H1 (cell line): ENCODE results near the gene NR2E1. TPM values are rescaled to one million over a fixed set of nuclear protein-coding genes. Genes with fewer than 3 reads are reported as not detected.

Source experiments
- CTCF ChIA-PET: fragments of 300-600 bp; sonication (Branson Sonifier 250); formaldehyde crosslinking; loops from one replicate; lab custom pipeline; 2021; ENCODE audit not compliant: partially characterized antibody; lab: Charles Lee
- POLR2A ChIA-PET: fragments of 300-600 bp; sonication (Branson Sonifier 250); formaldehyde crosslinking; loops from one replicate; lab custom pipeline; 2021; ENCODE audit warnings: inconsistent platforms; ENCODE audit not compliant: partially characterized antibody; lab: Charles Lee
- DNase-seq, 2 experiments: peaks; one replicate each; pipeline versions ENCODE4 v3.0.0 to v3.0.0-alpha.2; 2010 to 2022; ENCODE audit warnings: low spot score in 2 of 2, low read depth in 1 of 2, mixed read lengths in 1 of 2
- FAIRE-seq: peaks from 2 replicates; lab custom pipeline; 2011; peaks lifted over from hg19 to GRCh38; lab: Jason Lieb, UNC
- H2AFZ ChIP-seq: 2 replicates; pipeline ENCODE4 v1.8.1; 2012; ENCODE audit warnings: low read length, inconsistent platforms
- H2AK5ac ChIP-seq: 2 replicates; pipeline ENCODE4 v1.6.1; 2013; ENCODE audit warnings: low read depth, low read length
- H2BK120ac ChIP-seq: replicated peaks from 2 replicates; pipeline ENCODE3; 2013; ENCODE audit warnings: low read depth, low read length, inconsistent platforms
- H2BK12ac ChIP-seq: 2 replicates; pipeline ENCODE4 v1.6.1; 2013; ENCODE audit warnings: low read depth, low read length
- H2BK15ac ChIP-seq: 2 replicates; pipeline ENCODE4 v1.6.1; 2013; ENCODE audit warnings: low read length
- H2BK20ac ChIP-seq: 2 replicates; pipeline ENCODE4 v1.6.1; 2013; ENCODE audit warnings: low read length
- H2BK5ac ChIP-seq: 2 replicates; pipeline ENCODE4 v1.6.1; 2013; ENCODE audit warnings: low read depth, low read length
- H3K14ac ChIP-seq: 2 replicates; pipeline ENCODE4 v1.6.1; 2013; ENCODE audit warnings: inconsistent platforms; ENCODE audit not compliant: insufficient read length
- H3K18ac ChIP-seq: 2 replicates; pipeline ENCODE4 v1.6.1; 2013; ENCODE audit warnings: low read length; ENCODE audit errors: extremely low read depth
- H3K23ac ChIP-seq: 2 replicates; pipeline ENCODE4 v1.6.1; 2013; ENCODE audit warnings: inconsistent platforms; ENCODE audit not compliant: insufficient read length
- H3K23me2 ChIP-seq: 2 replicates; pipeline ENCODE4 v1.6.1; 2013; ENCODE audit warnings: low read depth, low read length
- H3K27ac ChIP-seq: 2 replicates; pipeline ENCODE4 v1.6.1; 2011; ENCODE audit warnings: low read depth, low read length, inconsistent platforms
- H3K27me3 ChIP-seq, 4 experiments: replicated peaks in 1 of 4; 1 replicate in 1 of 4; 2 replicates in 3 of 4; pipeline versions ENCODE4 v1.6.1 to v1.8.1; 2011 to 2013; ENCODE audit warnings: low read length in 3 of 4, mild to moderate bottlenecking in 3 of 4, inconsistent platforms in 2 of 4, mixed read lengths in 2 of 4, moderate library complexity in 1 of 4; ENCODE audit not compliant: control insufficient read depth in 3 of 4, insufficient read depth in 3 of 4; ENCODE audit errors: extremely low read depth in 1 of 4
- H3K36me3 ChIP-seq, 4 experiments: 2 replicates each; pipeline versions ENCODE4 v1.6.1 to v1.8.1; 2011 to 2013; ENCODE audit warnings: mild to moderate bottlenecking in 4 of 4, low read length in 3 of 4, moderate library complexity in 2 of 4, control low read depth in 1 of 4, inconsistent platforms in 1 of 4; ENCODE audit not compliant: insufficient read depth in 4 of 4, control insufficient read depth in 2 of 4
- H3K4ac ChIP-seq: replicated peaks from 2 replicates; pipeline ENCODE3; 2013; ENCODE audit warnings: low read length, low read depth, mixed read lengths, inconsistent platforms; ENCODE audit not compliant: insufficient read length
- H3K4me1 ChIP-seq, 4 experiments: replicated peaks in 1 of 4; 1 replicate in 1 of 4; 2 replicates in 3 of 4; pipeline versions ENCODE4 v1.6.1 to v1.8.1; 2011 to 2013; ENCODE audit warnings: low read length in 3 of 4, inconsistent platforms in 2 of 4, mixed read lengths in 1 of 4; ENCODE audit not compliant: insufficient read depth in 4 of 4, control insufficient read depth in 3 of 4
- H3K4me2 ChIP-seq, 2 experiments: 2 replicates each; pipeline versions ENCODE4 v1.6.1 to v1.8.1; 2011 to 2013; ENCODE audit warnings: low read depth in 2 of 2, low read length in 2 of 2, control low read depth in 1 of 2, inconsistent platforms in 1 of 2, mild to moderate bottlenecking in 1 of 2; ENCODE audit not compliant: insufficient read depth in 1 of 2
- H3K4me3 ChIP-seq, 4 experiments: fragments of 200-600, 300-600 bp in 1 of 4; sonication (generic), shearing (Covaris generic), sonication (Bioruptor Twin) in 1 of 4; 2 replicates each; pipeline versions ENCODE4 v1.5.1 to v1.8.1; 2011 to 2016; ENCODE audit warnings: low read length in 4 of 4, low read depth in 3 of 4, control low read depth in 2 of 4, inconsistent platforms in 2 of 4, mild to moderate bottlenecking in 2 of 4, mixed read lengths in 1 of 4, moderate library complexity in 1 of 4; ENCODE audit not compliant: insufficient read depth in 2 of 4; ENCODE audit errors: extremely low read depth in 1 of 4
- H3K56ac ChIP-seq: replicated peaks from 2 replicates; pipeline ENCODE3; 2013; ENCODE audit warnings: low read depth, mild to moderate bottlenecking, mixed read lengths, low read length, inconsistent platforms; ENCODE audit not compliant: insufficient read length
- H3K79me1 ChIP-seq: 2 replicates; pipeline ENCODE4 v1.6.1; 2013; ENCODE audit warnings: low read depth, low read length, control low read depth
- H3K79me2 ChIP-seq, 2 experiments: 2 replicates each; pipeline versions ENCODE4 v1.6.1 to v1.8.1; 2012 to 2013; ENCODE audit warnings: low read length in 2 of 2, mild to moderate bottlenecking in 2 of 2, inconsistent platforms in 1 of 2; ENCODE audit not compliant: insufficient read depth in 2 of 2, control insufficient read depth in 1 of 2
- H3K9ac ChIP-seq, 4 experiments: replicated peaks in 1 of 4; 1 replicate in 1 of 4; 2 replicates in 3 of 4; pipeline versions ENCODE4 v1.6.1 to v1.8.1; 2011 to 2013; ENCODE audit warnings: low read depth in 3 of 4, low read length in 3 of 4, control low read depth in 2 of 4, mild to moderate bottlenecking in 2 of 4, moderate library complexity in 2 of 4, inconsistent platforms in 1 of 4; ENCODE audit errors: extremely low read depth in 1 of 4
- H3K9me3 ChIP-seq, 2 experiments: 2 replicates each; pipeline versions ENCODE4 v1.6.1 to v1.8.1; 2012 to 2013; ENCODE audit warnings: mild to moderate bottlenecking in 2 of 2, moderate library complexity in 2 of 2, control low read depth in 1 of 2, inconsistent platforms in 1 of 2, low read depth in 1 of 2, low read length in 1 of 2, mixed read lengths in 1 of 2; ENCODE audit not compliant: insufficient read depth in 2 of 2
- H4K20me1 ChIP-seq, 2 experiments: replicated peaks in 1 of 2; 2 replicates each; pipeline versions ENCODE3 to v1.8.1; 2011 to 2013; ENCODE audit warnings: inconsistent platforms in 2 of 2, low read length in 2 of 2, mild to moderate bottlenecking in 1 of 2; ENCODE audit not compliant: insufficient read depth in 2 of 2, control insufficient read depth in 1 of 2
- H4K5ac ChIP-seq: 2 replicates; pipeline ENCODE4 v1.6.1; 2013; ENCODE audit warnings: low read length, low read depth, mixed read lengths, inconsistent platforms; ENCODE audit not compliant: insufficient read length
- H4K8ac ChIP-seq: 2 replicates; pipeline ENCODE4 v1.8.0; 2013; ENCODE audit warnings: mild to moderate bottlenecking, moderate library complexity, low read length, inconsistent platforms; ENCODE audit not compliant: insufficient read depth; ENCODE audit errors: extremely low read depth
- H4K91ac ChIP-seq: replicated peaks from 2 replicates; pipeline ENCODE3; 2013; ENCODE audit warnings: low read length, mixed read lengths, inconsistent platforms; ENCODE audit not compliant: insufficient read length
- BACH1 ChIP-seq: IDR thresholded peaks from 2 replicates; pipeline ENCODE4 v1.6.1; 2012; ENCODE audit warnings: low read length, improper control_type of control experiment
- BRCA1 ChIP-seq: IDR thresholded peaks from 2 replicates; pipeline ENCODE4 v1.6.1; 2012; ENCODE audit warnings: low read depth, low read length, improper control_type of control experiment
- EGR1 ChIP-seq: IDR thresholded peaks from 2 replicates; pipeline ENCODE4 v1.6.1; 2011; ENCODE audit warnings: low read depth, low read length, borderline replicate concordance
- EZH2 ChIP-seq: fragments of 200-600 bp; sonication (generic); IDR thresholded peaks from 2 replicates; pipeline ENCODE4 v1.7.1; 2012; ENCODE audit warnings: low read depth, mild to moderate bottlenecking, moderate library complexity, low read length, inconsistent platforms; ENCODE audit not compliant: severe bottlenecking
- JUN ChIP-seq: IDR thresholded peaks from 2 replicates; pipeline ENCODE4 v1.6.1; 2011; ENCODE audit warnings: low read depth, mild to moderate bottlenecking, improper control_type of control experiment, low read length
- KDM1A ChIP-seq: fragments of 200-600, 300-600 bp; sonication (generic); IDR thresholded peaks from 2 replicates; pipeline ENCODE4 v1.7.1; 2016; ENCODE audit warnings: mild to moderate bottlenecking, low read length, borderline replicate concordance
- KDM5A ChIP-seq: fragments of 200-600 bp; IDR thresholded peaks from 2 replicates; pipeline ENCODE4 v1.7.1; 2012; ENCODE audit warnings: mild to moderate bottlenecking, low read length, inconsistent platforms, mixed read lengths
- RNF2 ChIP-seq: fragments of 200-900, 300-1000 bp; sonication (generic); IDR thresholded peaks from 2 replicates; pipeline ENCODE4 v1.7.1; 2016; ENCODE audit warnings: borderline replicate concordance, low read depth, mild to moderate bottlenecking, antibody characterized with exemption, low read length; ENCODE audit not compliant: poor library complexity, severe bottlenecking; ENCODE audit errors: missing control alignments
- RXRA ChIP-seq: IDR thresholded peaks from 2 replicates; pipeline ENCODE4 v1.6.1; 2011; ENCODE audit warnings: low read depth, mild to moderate bottlenecking, low read length, moderate library complexity; ENCODE audit not compliant: insufficient read depth
- SIRT6 ChIP-seq: IDR thresholded peaks from one replicate; pipeline ENCODE4 v1.7.1; 2012; ENCODE audit warnings: low read length, inconsistent platforms
- SRF ChIP-seq: IDR thresholded peaks from 2 replicates; pipeline ENCODE4 v1.6.1; 2011; ENCODE audit warnings: mild to moderate bottlenecking, low read depth, low read length, moderate library complexity
- WGBS, 2 experiments: shearing (Covaris generic) in 1 of 2; methylation state at CpG; one replicate each; pipeline versions ENCODE4 v1.1.6 to v1.1.7; 2013 to 2015; ENCODE audit warnings: low lambda C conversion rate in 2 of 2, mixed read lengths in 2 of 2, inconsistent platforms in 1 of 2, low coverage in 1 of 2, missing lambda C conversion rate in 1 of 2; ENCODE audit not compliant: insufficient replicate concordance in 2 of 2, insufficient coverage in 1 of 2, insufficient read length in 1 of 2; ENCODE audit errors: extremely low coverage in 1 of 2, missing lambda C conversion rate in 1 of 2; 5-methylcytosine and 5-hydroxymethylcytosine counted together
- polyA plus RNA-seq, 7 experiments: library from polyadenylated mRNA; depleted of rRNA in 3 of 7; stranded (reverse) in 5 of 7; unstranded in 2 of 7; fragments of >200 nt in 5 of 7; fragments of 200-250 nt in 2 of 7; gene quantifications; 1 replicate in 5 of 7; 2 replicates in 1 of 7; 4 replicates in 1 of 7; pipeline versions ENCODE4 v1.2.1 to v1.2.3, GENCODE V29; 2011 to 2013; ENCODE audit warnings: missing spikeins in 2 of 7, mixed read lengths in 2 of 7
- total RNA-seq: library from RNA; stranded (reverse); fragmentation: NEBNext Ultra II Directional; extraction: Animal tissue kit (Norgen Biotek cat#: 25700); gene quantifications from 2 replicates; pipeline ENCODE4 v1.2.1, GENCODE V29; 2021
- TF ChIP-seq, protein P1 (sequence below), 3 experiments: IDR thresholded peaks; 1 replicate in 2 of 3; 2 replicates in 1 of 3; pipeline versions ENCODE4 v1.5.1 to v1.6.1; 2011; ENCODE audit warnings: low read length in 3 of 3, mild to moderate bottlenecking in 3 of 3, inconsistent platforms in 2 of 3, low read depth in 1 of 3, moderate library complexity in 1 of 3; ENCODE audit not compliant: insufficient read depth in 1 of 3; ENCODE audit errors: control extremely low read depth in 1 of 3

The NR2E1 gene
- total and polyA plus RNA-seq, 2 of the 8 experiments (the other 6 are each of a cell fraction or from before 2014, with no cell fraction given) = not detected

DNA sequence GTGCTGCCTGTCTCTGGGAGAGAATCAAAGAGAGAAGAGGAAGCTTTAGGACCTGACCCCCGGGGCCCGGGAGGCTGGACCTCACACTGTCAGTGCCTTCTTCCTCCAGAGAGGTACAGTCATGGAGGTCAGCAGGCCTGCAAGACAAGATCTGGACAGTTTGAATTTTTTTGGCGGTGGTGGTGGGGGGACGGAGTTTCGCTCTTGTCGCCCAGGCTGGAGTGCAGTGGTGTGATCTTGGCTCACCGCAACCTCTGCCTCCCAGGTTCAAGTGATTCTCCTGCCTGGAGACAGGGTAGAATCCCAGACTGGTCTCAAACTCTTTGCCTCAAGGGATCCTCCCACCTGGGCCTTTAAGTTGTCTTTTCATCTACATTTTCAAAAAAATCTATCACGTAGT, 34.4 kb downstream of the NR2E1 start:
- peaks cover 0 to 3% (median 0%) of the 10 kb centered on the region in 4 experiments; a peak in 1 of 7 replicates for H3K4me1 ChIP-seq
- no peak for TF ChIP-seq RXRA
- no peak for TF ChIP-seq RNF2
- no peak for TF ChIP-seq SIRT6
- no peak for TF ChIP-seq BACH1
- TF ChIP-seq JUN = no peak
- TF ChIP-seq EZH2 = no peak
- TF ChIP-seq BRCA1 = no peak
- TF ChIP-seq, protein P1, sequence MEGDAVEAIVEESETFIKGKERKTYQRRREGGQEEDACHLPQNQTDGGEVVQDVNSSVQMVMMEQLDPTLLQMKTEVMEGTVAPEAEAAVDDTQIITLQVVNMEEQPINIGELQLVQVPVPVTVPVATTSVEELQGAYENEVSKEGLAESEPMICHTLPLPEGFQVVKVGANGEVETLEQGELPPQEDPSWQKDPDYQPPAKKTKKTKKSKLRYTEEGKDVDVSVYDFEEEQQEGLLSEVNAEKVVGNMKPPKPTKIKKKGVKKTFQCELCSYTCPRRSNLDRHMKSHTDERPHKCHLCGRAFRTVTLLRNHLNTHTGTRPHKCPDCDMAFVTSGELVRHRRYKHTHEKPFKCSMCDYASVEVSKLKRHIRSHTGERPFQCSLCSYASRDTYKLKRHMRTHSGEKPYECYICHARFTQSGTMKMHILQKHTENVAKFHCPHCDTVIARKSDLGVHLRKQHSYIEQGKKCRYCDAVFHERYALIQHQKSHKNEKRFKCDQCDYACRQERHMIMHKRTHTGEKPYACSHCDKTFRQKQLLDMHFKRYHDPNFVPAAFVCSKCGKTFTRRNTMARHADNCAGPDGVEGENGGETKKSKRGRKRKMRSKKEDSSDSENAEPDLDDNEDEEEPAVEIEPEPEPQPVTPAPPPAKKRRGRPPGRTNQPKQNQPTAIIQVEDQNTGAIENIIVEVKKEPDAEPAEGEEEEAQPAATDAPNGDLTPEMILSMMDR (IDR thresholded peaks at IDR 0.05; ENCODE audit: control extremely low read depth in 1 of 3, insufficient read depth in 1 of 3, low read depth in 1 of 3, low read length in 3 of 3) = no peak
- TF ChIP-seq KDM1A = no peak
- no peak for TF ChIP-seq EGR1
- TF ChIP-seq SRF = no peak
- TF ChIP-seq KDM5A = no peak
- TF ChIP-seq, all 59 proteins: peak for 0
- Histone ChIP-seq H3K23ac (no peak overlapping the region), H3K18ac (no peak overlapping the region), H2BK120ac (no peak overlapping the region), H2BK5ac (no peak overlapping the region), H3K79me2 (no peaks in the 10 kb centered on the region), H3K56ac (no peak overlapping the region), H3K4me2 (no peak overlapping the region), H4K91ac (no peak overlapping the region), H3K27me3 (no peaks in the 10 kb centered on the region), H2BK20ac (no peak overlapping the region), H3K9me3 (no peaks in the 10 kb centered on the region), H3K14ac (no peak overlapping the region), H2BK15ac (no peak overlapping the region), H3K27ac (no peak overlapping the region), H2AK5ac (no peak overlapping the region), H4K20me1 (peaks cover 0 to 2% of the 10 kb centered on the region in 2 experiments), H2AFZ (no peak overlapping the region), H4K5ac (no peak overlapping the region), H3K36me3 (no peaks in the 10 kb centered on the region), H3K23me2 (no peaks in the 10 kb centered on the region), H3K9ac (no peak overlapping the region), H4K8ac (no peak overlapping the region), H3K4ac (no peak overlapping the region), H3K4me3 (no peak overlapping the region), H2BK12ac (no peak overlapping the region), H3K79me1 (no peaks in the 10 kb centered on the region)
- POLR2A ChIA-PET = no interaction called here
- FAIRE-seq = no peak
- 89% methylated on average over 8 of the region's 8 CpGs; no CpG with 5 or more reads in 1 of the 2 experiments for WGBS, 2 experiments
- no peak for DNase-seq
- CTCF ChIA-PET = interaction anchor here (1.2 to 1.7 kb wide), 4 partner anchors 11 to 224 kb away, joined by 3 to 7 read pairs (median 4); no protein-coding TSS in a partner anchor
